Memory B cell (primary cell): ENCODE data around the gene FSIP1.

Source experiments
- ATAC-seq: fragments of 150-1000 bp; cut with Tn5 transposase; 2 replicates; pipeline ENCODE4 v1.10.0; 2021; ENCODE audit warnings: low read depth, mild to moderate bottlenecking, moderate library complexity
- DNase-seq, 2 donors: peaks; one replicate each; pipeline ENCODE4 v3.0.0; 2022; ENCODE audit warnings: low spot score in 2 of 2
- H3K27ac Mint-ChIP-seq: one replicate; pipeline ENCODE4 v1.8.0; 2022; ENCODE audit warnings: mild to moderate bottlenecking, moderate library complexity, mixed read lengths
- H3K27me3 Mint-ChIP-seq: one replicate; pipeline ENCODE4 v1.8.0; 2022; ENCODE audit warnings: mixed read lengths
- H3K36me3 Mint-ChIP-seq: one replicate; pipeline ENCODE4 v1.8.0; 2022; ENCODE audit warnings: mild to moderate bottlenecking, mixed read lengths
- H3K4me1 Mint-ChIP-seq: one replicate; pipeline ENCODE4 v1.8.0; 2022; ENCODE audit warnings: mixed read lengths
- H3K4me3 Mint-ChIP-seq: one replicate; pipeline ENCODE4 v1.8.0; 2022; ENCODE audit warnings: mild to moderate bottlenecking, moderate library complexity, mixed read lengths
- H3K9me3 Mint-ChIP-seq: one replicate; pipeline ENCODE4 v1.8.0; 2022; ENCODE audit warnings: mixed read lengths

Gene FSIP1

GRCh38 chr15:39665629-39666250, 116.9 kb downstream of the FSIP1 start:
- Mint-ChIP-seq H3K27me3 (no peaks in the 10 kb centered on the region), H3K9me3 (no peaks in the 10 kb centered on the region), H3K27ac (no peak overlapping the region), H3K4me1 (no peaks in the 10 kb centered on the region), H3K4me3 (no peak overlapping the region), H3K36me3 (no peaks in the 10 kb centered on the region)
- ATAC-seq (no peak), DNase-seq (no peak)

- H3K27ac Mint-ChIP-seq: no peak overlapping the region
- H3K27me3 Mint-ChIP-seq: no peaks in the 10 kb centered on the region
- no peak overlapping the region for H3K4me3 Mint-ChIP-seq
- H3K36me3 Mint-ChIP-seq: no peaks in the 10 kb centered on the region
- no peaks in the 10 kb centered on the region for H3K9me3 Mint-ChIP-seq
- no peak for DNase-seq
- no peaks in the 10 kb centered on the region for H3K4me1 Mint-ChIP-seq
- no peak for ATAC-seq
Observed at GRCh38 chr15:39663704-39664250, 118.9 kb downstream of the FSIP1 start.

- no peaks in the 10 kb centered on the region for H3K36me3 Mint-ChIP-seq
- no peak overlapping the region for H3K4me3 Mint-ChIP-seq
- H3K27ac Mint-ChIP-seq: no peak overlapping the region
- ATAC-seq: no peak
- no peaks in the 10 kb centered on the region for H3K4me1 Mint-ChIP-seq
- H3K27me3 Mint-ChIP-seq: no peaks in the 10 kb centered on the region
- no peaks in the 10 kb centered on the region for H3K9me3 Mint-ChIP-seq
- no peak for DNase-seq
Observed at GRCh38 chr15:39661776-39662175, 120.9 kb downstream of the FSIP1 start.

GRCh38 chr15:39658740-39659139, 123.9 kb downstream of the FSIP1 start:
- ATAC-seq: no peak
- H3K4me1 Mint-ChIP-seq: no peaks in the 10 kb centered on the region
- DNase-seq: no peak
- H3K36me3 Mint-ChIP-seq: no peaks in the 10 kb centered on the region
- no peak overlapping the region for H3K4me3 Mint-ChIP-seq
- peaks cover 3% of the 10 kb centered on the region for H3K27me3 Mint-ChIP-seq
- H3K27ac Mint-ChIP-seq: no peak overlapping the region
- H3K9me3 Mint-ChIP-seq: no peaks in the 10 kb centered on the region

- Mint-ChIP-seq H3K4me1 (no peaks in the 10 kb centered on the region), H3K27ac (no peak overlapping the region), H3K27me3 (peaks cover 4% of the 10 kb centered on the region), H3K36me3 (no peaks in the 10 kb centered on the region), H3K9me3 (no peaks in the 10 kb centered on the region), H3K4me3 (no peak overlapping the region)
- ATAC-seq (no peak), DNase-seq (no peak)
Observed at GRCh38 chr15:39657668-39658067, 125.0 kb downstream of the FSIP1 start.

- no peak for ATAC-seq
- Mint-ChIP-seq H3K36me3 (no peaks in the 10 kb centered on the region), H3K9me3 (no peaks in the 10 kb centered on the region), H3K4me1 (no peaks in the 10 kb centered on the region), H3K27me3 (peaks cover 4% of the 10 kb centered on the region), H3K4me3 (no peak overlapping the region), H3K27ac (no peak overlapping the region)
- DNase-seq: no peak
Observed at GRCh38 chr15:39657181-39657580, 125.5 kb downstream of the FSIP1 start.

- Mint-ChIP-seq H3K27me3 (peaks cover 4% of the 10 kb centered on the region), H3K4me3 (no peak overlapping the region)
- no peak for ATAC-seq
Observed at GRCh38 chr15:39654304-39654703, 128.3 kb downstream of the FSIP1 start.

GRCh38 chr15:39651881-39652280, 130.8 kb downstream of the FSIP1 start:
- Mint-ChIP-seq H3K27me3 (peaks cover 4% of the 10 kb centered on the region), H3K4me3 (no peak overlapping the region), H3K36me3 (no peaks in the 10 kb centered on the region), H3K27ac (no peak overlapping the region), H3K9me3 (no peaks in the 10 kb centered on the region), H3K4me1 (no peaks in the 10 kb centered on the region)
- DNase-seq (no peak), ATAC-seq (no peak)

More at GRCh38 chr15:39654304-39654703, 128.3 kb downstream of the FSIP1 start:
- H3K4me1 Mint-ChIP-seq: no peaks in the 10 kb centered on the region
- no peak for DNase-seq
- no peak overlapping the region for H3K27ac Mint-ChIP-seq
- no peaks in the 10 kb centered on the region for H3K9me3 Mint-ChIP-seq
- no peaks in the 10 kb centered on the region for H3K36me3 Mint-ChIP-seq

GRCh38 chr15:39651295-39651694, 131.3 kb downstream of the FSIP1 start:
- DNase-seq (no peak), ATAC-seq (no peak)
- H3K9me3 Mint-ChIP-seq: no peaks in the 10 kb centered on the region
- H3K4me1 Mint-ChIP-seq: no peaks in the 10 kb centered on the region
- H3K27ac Mint-ChIP-seq: no peak overlapping the region
- H3K36me3 Mint-ChIP-seq: no peaks in the 10 kb centered on the region
- no peak overlapping the region for H3K4me3 Mint-ChIP-seq
- H3K27me3 Mint-ChIP-seq: peaks cover 4% of the 10 kb centered on the region

GRCh38 chr15:39649757-39650156, 132.9 kb downstream of the FSIP1 start:
- ATAC-seq: no peak
- H3K27ac Mint-ChIP-seq: no peak overlapping the region
- no peaks in the 10 kb centered on the region for H3K9me3 Mint-ChIP-seq
- no peaks in the 10 kb centered on the region for H3K4me1 Mint-ChIP-seq
- peaks cover 3% of the 10 kb centered on the region for H3K27me3 Mint-ChIP-seq
- DNase-seq: no peak
- no peaks in the 10 kb centered on the region for H3K36me3 Mint-ChIP-seq
- no peak overlapping the region for H3K4me3 Mint-ChIP-seq

- Mint-ChIP-seq H3K9me3 (no peaks in the 10 kb centered on the region), H3K27me3 (peaks cover 3% of the 10 kb centered on the region), H3K4me1 (no peaks in the 10 kb centered on the region), H3K27ac (no peak overlapping the region), H3K4me3 (no peak overlapping the region), H3K36me3 (no peaks in the 10 kb centered on the region)
- no peak for ATAC-seq
- DNase-seq: no peak
Observed at GRCh38 chr15:39646425-39646824, 136.2 kb downstream of the FSIP1 start.

- H3K36me3 Mint-ChIP-seq: no peaks in the 10 kb centered on the region
- no peaks in the 10 kb centered on the region for H3K9me3 Mint-ChIP-seq
- ATAC-seq (no peak), DNase-seq (no peak)
- H3K27ac Mint-ChIP-seq: no peak overlapping the region
- no peaks in the 10 kb centered on the region for H3K4me1 Mint-ChIP-seq
- H3K4me3 Mint-ChIP-seq: no peak overlapping the region
- H3K27me3 Mint-ChIP-seq: peaks cover 3% of the 10 kb centered on the region
Observed at GRCh38 chr15:39645976-39646257, 136.7 kb downstream of the FSIP1 start.

- peaks cover 3% of the 10 kb centered on the region for H3K27me3 Mint-ChIP-seq
- no peaks in the 10 kb centered on the region for H3K9me3 Mint-ChIP-seq
- DNase-seq (no peak), ATAC-seq (no peak)
- H3K4me3 Mint-ChIP-seq: no peak overlapping the region
- no peaks in the 10 kb centered on the region for H3K36me3 Mint-ChIP-seq
- H3K4me1 Mint-ChIP-seq: no peaks in the 10 kb centered on the region
- H3K27ac Mint-ChIP-seq: no peak overlapping the region
Observed at GRCh38 chr15:39645138-39645975, 137.3 kb downstream of the FSIP1 start.

- Mint-ChIP-seq H3K4me1 (no peaks in the 10 kb centered on the region), H3K36me3 (no peaks in the 10 kb centered on the region), H3K27me3 (peaks cover 4% of the 10 kb centered on the region), H3K27ac (no peak overlapping the region), H3K9me3 (no peaks in the 10 kb centered on the region), H3K4me3 (no peak overlapping the region)
- no peak for DNase-seq
- ATAC-seq: no peak
Observed at GRCh38 chr15:39644136-39644535, 138.5 kb downstream of the FSIP1 start.

GRCh38 chr15:39643727-39644126, 138.9 kb downstream of the FSIP1 start:
- DNase-seq: no peak
- Mint-ChIP-seq H3K27ac (no peak overlapping the region), H3K27me3 (peaks cover 4% of the 10 kb centered on the region), H3K4me3 (no peak overlapping the region), H3K4me1 (no peaks in the 10 kb centered on the region), H3K9me3 (no peaks in the 10 kb centered on the region), H3K36me3 (no peaks in the 10 kb centered on the region)
- ATAC-seq: no peak
